Smooth muscle cell (in vitro differentiated cells): ENCODE measurements around the gene XRCC1. TPM values are rescaled to one million over a fixed set of nuclear protein-coding genes. Genes with fewer than 3 reads are reported as not detected.

Source experiments
- DNase-seq: peaks from one replicate; lab custom pipeline; 2025; ENCODE audit not compliant: unreplicated experiment; lab: John Stamatoyannopoulos, UW
- H2AFZ ChIP-seq: fragments of 200-600 bp; sonication (generic); 2 replicates; pipeline ENCODE4 v1.6.0; 2016; ENCODE audit warnings: antibody characterized with exemption, low read depth, mild to moderate bottlenecking
- H3F3A ChIP-seq: fragments of 200-600 bp; sonication (generic); 2 replicates; pipeline ENCODE4 v1.6.0; 2017; ENCODE audit warnings: antibody characterized with exemption, low read depth
- H3K27ac ChIP-seq: fragments of 200-600 bp; sonication (generic); 2 replicates; pipeline ENCODE4 v1.5.1; 2016; ENCODE audit warnings: low read depth, mild to moderate bottlenecking
- H3K27me3 ChIP-seq: fragments of 200-600 bp; sonication (generic); 2 replicates; pipeline ENCODE4 v1.6.1; 2016; ENCODE audit warnings: low read depth, mild to moderate bottlenecking
- H3K36me3 ChIP-seq: fragments of 200-600 bp; sonication (generic); 2 replicates; pipeline ENCODE4 v1.5.1; 2016; ENCODE audit warnings: low read depth
- H3K4me1 ChIP-seq: fragments of 200-600 bp; sonication (generic); 2 replicates; pipeline ENCODE4 v1.5.1; 2016; ENCODE audit warnings: low read depth
- H3K4me2 ChIP-seq: fragments of 200-600 bp; sonication (generic); 2 replicates; pipeline ENCODE4 v1.6.0; 2016; ENCODE audit warnings: mild to moderate bottlenecking
- H3K4me3 ChIP-seq: fragments of 200-600 bp; sonication (generic); 2 replicates; pipeline ENCODE4 v1.5.1; 2016; ENCODE audit warnings: mild to moderate bottlenecking
- H3K79me2 ChIP-seq: fragments of 200-600 bp; sonication (generic); 2 replicates; pipeline ENCODE4 v1.6.0; 2016; ENCODE audit warnings: low read depth, mild to moderate bottlenecking
- H3K9ac ChIP-seq: fragments of 200-600 bp; sonication (generic); 2 replicates; pipeline ENCODE4 v1.6.0; 2016; ENCODE audit warnings: low read depth
- H3K9me3 ChIP-seq: fragments of 200-600 bp; sonication (generic); replicated peaks from 2 replicates; pipeline ENCODE4 v1.5.1; 2016; ENCODE audit warnings: low read depth
- H4K20me1 ChIP-seq: fragments of 200-600 bp; sonication (generic); 2 replicates; pipeline ENCODE4 v1.6.0; 2016; ENCODE audit warnings: low read depth
- WGBS: methylation state at CpG from one replicate; pipeline ENCODE4 v1.1.7; 2016; ENCODE audit warnings: low lambda C conversion rate; 5-methylcytosine and 5-hydroxymethylcytosine counted together
- polyA plus RNA-seq: library from polyadenylated mRNA; unstranded; fragments of >200 nt; fragmentation: Nextera tagmentation; extraction: Ambion mirVana; gene quantifications from 2 replicates; pipeline ENCODE4 v1.2.1, GENCODE V29; 2016
- total RNA-seq: library from RNA; depleted of rRNA; stranded (reverse); fragments of >200 nt; gene quantifications from 2 replicates; pipeline ENCODE4 v1.2.3, GENCODE V29; 2014
- TF ChIP-seq, protein P1 (sequence below): fragments of 200-600 bp; sonication (generic); IDR thresholded peaks from 2 replicates; pipeline ENCODE4 v1.5.1; 2017; ENCODE audit warnings: borderline replicate concordance, mild to moderate bottlenecking, antibody characterized with exemption; ENCODE audit not compliant: insufficient read depth, poor library complexity, severe bottlenecking

The XRCC1 gene
- total and polyA plus RNA-seq, 2 experiments from 2014 or later: 24.9 to 35.1 TPM

DNA sequence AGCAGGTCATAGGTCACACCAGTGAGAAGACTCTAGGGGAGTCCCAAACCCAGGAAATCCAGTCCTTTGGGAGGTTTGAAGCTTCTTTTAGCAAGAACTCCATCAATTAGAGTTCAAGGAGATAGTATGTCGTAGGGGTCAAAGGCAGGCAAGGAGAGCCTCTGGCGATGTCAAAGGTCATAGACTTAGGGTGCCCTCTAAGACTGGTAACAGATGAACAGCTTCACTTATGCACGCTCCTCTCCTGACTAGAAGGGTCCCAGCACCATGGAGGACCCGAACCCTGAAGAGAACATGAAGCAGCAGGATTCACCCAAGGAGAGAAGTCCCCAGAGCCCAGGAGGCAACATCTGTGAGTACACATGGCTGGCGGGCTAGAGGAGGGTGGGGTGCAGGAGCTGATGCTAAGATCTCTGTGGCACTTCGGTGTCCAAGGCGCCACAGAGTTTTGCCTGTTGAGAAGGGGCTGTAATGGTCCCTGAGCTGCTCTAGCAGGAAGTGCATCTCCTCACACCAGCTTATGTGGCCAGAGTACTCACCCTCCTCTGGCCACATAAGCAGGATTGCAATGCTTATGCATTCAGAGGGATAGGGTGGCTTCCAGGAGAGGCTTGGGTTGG lies 21.6 kb upstream of the XRCC1 start:
- H3K79me2 ChIP-seq: peaks cover 49% of the 10 kb centered on the region
- H3F3A ChIP-seq: peaks cover 5% of the 10 kb centered on the region
- peaks cover 13% of the 10 kb centered on the region for H3K4me1 ChIP-seq
- H3K36me3 ChIP-seq: no peaks in the 10 kb centered on the region
- WGBS: 41% methylated on average over 7 of the region's 7 CpGs
- peak overlapping the region; percentile 63 for H3K4me3 ChIP-seq
- peak overlapping the region; percentile 99 for H3K9ac ChIP-seq
- H3K27me3 ChIP-seq: no peaks in the 10 kb centered on the region
- H4K20me1 ChIP-seq: peaks cover 27% of the 10 kb centered on the region
- H3K27ac ChIP-seq: peak overlapping the region; percentile 100
- H2AFZ ChIP-seq: peak overlapping the region; percentile 89
- H3K9me3 ChIP-seq: no peaks in the 10 kb centered on the region
- TF ChIP-seq, protein P1, sequence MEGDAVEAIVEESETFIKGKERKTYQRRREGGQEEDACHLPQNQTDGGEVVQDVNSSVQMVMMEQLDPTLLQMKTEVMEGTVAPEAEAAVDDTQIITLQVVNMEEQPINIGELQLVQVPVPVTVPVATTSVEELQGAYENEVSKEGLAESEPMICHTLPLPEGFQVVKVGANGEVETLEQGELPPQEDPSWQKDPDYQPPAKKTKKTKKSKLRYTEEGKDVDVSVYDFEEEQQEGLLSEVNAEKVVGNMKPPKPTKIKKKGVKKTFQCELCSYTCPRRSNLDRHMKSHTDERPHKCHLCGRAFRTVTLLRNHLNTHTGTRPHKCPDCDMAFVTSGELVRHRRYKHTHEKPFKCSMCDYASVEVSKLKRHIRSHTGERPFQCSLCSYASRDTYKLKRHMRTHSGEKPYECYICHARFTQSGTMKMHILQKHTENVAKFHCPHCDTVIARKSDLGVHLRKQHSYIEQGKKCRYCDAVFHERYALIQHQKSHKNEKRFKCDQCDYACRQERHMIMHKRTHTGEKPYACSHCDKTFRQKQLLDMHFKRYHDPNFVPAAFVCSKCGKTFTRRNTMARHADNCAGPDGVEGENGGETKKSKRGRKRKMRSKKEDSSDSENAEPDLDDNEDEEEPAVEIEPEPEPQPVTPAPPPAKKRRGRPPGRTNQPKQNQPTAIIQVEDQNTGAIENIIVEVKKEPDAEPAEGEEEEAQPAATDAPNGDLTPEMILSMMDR: no peak
- no peak for DNase-seq
- peak overlapping the region; percentile 98 for H3K4me2 ChIP-seq

DNA sequence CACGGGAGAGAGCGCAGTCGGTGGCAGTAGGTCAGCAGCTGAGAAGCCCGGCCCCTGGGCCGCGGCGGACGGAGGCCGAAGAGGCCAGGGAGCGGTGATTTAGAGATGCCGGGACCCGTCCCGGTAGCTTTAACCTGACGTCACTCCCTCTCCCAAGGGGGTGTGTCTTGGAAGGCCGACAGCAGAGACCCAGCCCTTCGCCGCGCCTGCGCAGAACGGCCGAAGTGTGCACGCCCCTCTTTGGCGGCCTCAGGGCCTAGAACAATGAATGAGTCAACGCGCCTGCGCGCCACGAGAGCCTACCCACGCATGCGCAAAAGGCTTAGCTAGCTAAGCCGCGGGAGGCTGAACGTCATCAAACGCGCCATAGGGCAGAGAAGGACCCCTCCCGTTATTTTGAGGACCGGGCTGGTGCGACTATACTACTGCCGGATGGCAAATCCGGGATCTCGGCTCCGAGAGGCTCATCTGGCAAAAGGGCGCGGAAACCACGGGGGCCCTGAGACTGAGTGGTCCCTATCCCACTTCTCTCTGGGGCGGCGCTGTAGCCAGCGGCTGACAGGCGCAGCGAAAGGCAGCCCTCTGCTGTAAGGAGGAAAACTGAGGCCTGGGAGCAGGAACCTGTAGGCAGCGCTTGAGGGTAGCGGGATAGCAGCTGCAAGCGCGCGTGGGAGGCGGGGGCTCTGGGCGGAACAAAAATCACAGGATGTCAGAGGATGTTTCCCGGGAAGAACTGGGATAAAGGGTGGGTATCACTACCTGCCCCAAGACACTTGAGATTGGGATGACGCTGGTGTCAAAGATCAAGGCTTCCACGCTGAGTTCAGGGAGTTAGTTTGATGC lies 20.9 kb upstream of the XRCC1 start, which contains the start of the genes IRGQ and ZNF576:
Gene IRGQ (minus strand): TSS at position 136 of the 843 bp plus-strand sequence. CDS start 796 bp downstream, outside the sequence.
Gene ZNF576 (plus strand): TSS at position 597 of the 843 bp plus-strand sequence. CDS start 514 bp downstream, outside the sequence.
- H3K4me3 ChIP-seq: peak within 1 kb of the TSS; percentile 81
- peaks cover 51% of the 10 kb centered on the region for H3K79me2 ChIP-seq
- H3K9ac ChIP-seq: peak within 1 kb of the TSS; percentile 99
- H3K4me2 ChIP-seq: peak within 1 kb of the TSS; percentile 98
- H3K4me1 ChIP-seq: peaks cover 13% of the 10 kb centered on the region
- peaks cover 34% of the 10 kb centered on the region for H4K20me1 ChIP-seq
- peak within 1 kb of the TSS; percentile 89 for H2AFZ ChIP-seq
- peaks cover 5% of the 10 kb centered on the region for H3F3A ChIP-seq
- WGBS: under 1% methylated on average over 60 of the region's 60 CpGs
- H3K27me3 ChIP-seq: no peaks in the 10 kb centered on the region
- TF ChIP-seq, protein P1: no peak
- H3K9me3 ChIP-seq: no peaks in the 10 kb centered on the region
- no peaks in the 10 kb centered on the region for H3K36me3 ChIP-seq
- H3K27ac ChIP-seq: peak within 1 kb of the TSS; percentile 100
- peak; percentile 99 for DNase-seq

DNA sequence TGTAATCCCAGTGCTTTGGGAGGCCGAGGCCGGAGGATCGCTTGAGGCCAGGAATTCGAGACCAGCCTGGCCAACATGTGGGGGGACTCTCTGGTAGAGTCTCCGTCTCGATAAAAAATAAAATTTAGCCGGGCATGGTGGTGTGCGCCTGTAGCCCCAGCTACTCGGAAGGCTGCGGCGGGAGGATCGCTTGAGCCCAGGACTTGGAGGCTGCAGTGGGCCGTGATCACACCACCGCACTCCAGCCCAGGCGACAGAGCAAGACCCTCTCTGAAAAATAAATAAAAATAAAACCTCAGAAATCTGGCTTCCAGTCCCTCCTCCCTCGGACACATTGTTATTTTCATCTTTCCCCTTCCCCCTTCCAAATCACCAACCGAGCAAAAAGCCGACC lies 20.3 kb upstream of the XRCC1 start:
- H3K4me3 ChIP-seq: peak overlapping the region; percentile 81
- no peaks in the 10 kb centered on the region for H3K9me3 ChIP-seq
- peak overlapping the region; percentile 96 for H3K9ac ChIP-seq
- no peak overlapping the region for H2AFZ ChIP-seq
- H3K4me2 ChIP-seq: peak overlapping the region; percentile 91
- H3F3A ChIP-seq: no peaks in the 10 kb centered on the region
- peaks cover 57% of the 10 kb centered on the region for H3K79me2 ChIP-seq
- peak overlapping the region; percentile 100 for H3K27ac ChIP-seq
- TF ChIP-seq, protein P1: no peak
- H3K4me1 ChIP-seq: peaks cover 13% of the 10 kb centered on the region
- peaks cover 40% of the 10 kb centered on the region for H4K20me1 ChIP-seq
- H3K27me3 ChIP-seq: no peaks in the 10 kb centered on the region
- WGBS: 5% methylated on average over 18 of the region's 18 CpGs
- DNase-seq: no peak
- H3K36me3 ChIP-seq: no peaks in the 10 kb centered on the region
